GM18861 (cell line): ENCODE data around the gene HOXC9.

Source experiments
- ATAC-seq: cut with Tn5 transposase; IDR thresholded peaks from one replicate; pipeline ENCODE4 v1.9.1; 2021; ENCODE audit not compliant: unreplicated experiment

Gene HOXC9

DNA sequence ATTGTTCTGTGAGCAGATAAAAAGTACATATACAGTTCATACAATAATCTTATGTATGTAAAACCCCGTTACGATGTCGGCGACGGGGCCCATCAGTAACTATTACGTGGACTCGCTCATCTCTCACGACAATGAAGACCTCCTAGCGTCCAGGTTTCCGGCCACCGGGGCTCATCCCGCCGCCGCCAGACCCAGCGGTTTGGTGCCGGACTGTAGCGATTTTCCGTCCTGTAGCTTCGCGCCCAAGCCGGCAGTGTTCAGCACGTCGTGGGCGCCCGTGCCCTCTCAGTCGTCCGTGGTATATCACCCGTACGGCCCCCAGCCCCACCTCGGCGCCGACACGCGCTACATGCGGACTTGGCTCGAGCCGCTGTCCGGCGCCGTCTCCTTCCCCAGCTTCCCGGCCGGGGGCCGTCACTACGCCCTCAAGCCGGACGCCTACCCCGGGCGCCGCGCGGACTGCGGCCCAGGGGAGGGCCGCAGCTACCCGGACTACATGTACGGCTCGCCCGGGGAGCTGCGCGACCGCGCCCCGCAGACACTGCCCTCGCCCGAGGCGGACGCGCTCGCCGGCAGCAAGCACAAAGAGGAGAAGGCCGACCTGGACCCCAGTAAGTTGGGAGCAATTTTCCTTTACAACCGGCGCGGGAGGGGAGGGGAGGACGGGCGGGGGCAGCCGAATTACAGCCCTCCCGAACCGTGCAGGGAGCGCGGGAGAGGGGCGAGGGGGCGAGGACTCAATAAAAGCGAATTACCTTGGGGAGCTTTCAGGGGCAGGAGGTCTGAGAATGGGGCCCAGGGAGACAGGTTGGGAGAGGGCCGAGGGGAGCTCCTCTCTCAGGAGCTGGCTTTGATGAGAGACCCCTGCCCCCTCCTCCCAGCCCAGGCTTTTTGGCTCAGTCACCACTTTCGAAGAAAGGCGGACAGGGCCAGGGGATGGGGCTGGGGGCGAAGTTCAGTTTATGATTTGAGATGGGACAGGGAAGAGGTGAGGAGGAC, at the start of gene HOXC9:
Gene HOXC9 (plus strand): TSS at position 46 of the 999 bp plus-strand sequence. CDS start 28 bp downstream, at position 74.
- ATAC-seq, result no peak

DNA sequence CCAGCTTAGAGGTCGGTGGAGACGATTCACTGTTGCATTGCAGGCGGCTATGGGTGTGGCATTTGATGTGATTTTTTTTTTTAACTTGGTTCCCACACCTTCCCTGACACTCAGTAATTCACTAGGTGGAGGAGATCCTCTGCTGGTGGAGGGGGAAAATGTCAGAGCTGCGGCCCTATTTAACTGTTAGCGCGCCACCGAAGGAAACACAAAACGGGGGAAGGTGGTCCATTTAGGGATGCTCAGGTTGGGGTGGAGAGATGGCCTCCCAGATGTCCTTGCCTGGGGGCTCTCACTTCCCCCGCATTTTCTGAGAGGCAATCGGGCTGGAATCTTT, 49.6 kb upstream of the HOXC9 start:
- ATAC-seq, result no peak

DNA sequence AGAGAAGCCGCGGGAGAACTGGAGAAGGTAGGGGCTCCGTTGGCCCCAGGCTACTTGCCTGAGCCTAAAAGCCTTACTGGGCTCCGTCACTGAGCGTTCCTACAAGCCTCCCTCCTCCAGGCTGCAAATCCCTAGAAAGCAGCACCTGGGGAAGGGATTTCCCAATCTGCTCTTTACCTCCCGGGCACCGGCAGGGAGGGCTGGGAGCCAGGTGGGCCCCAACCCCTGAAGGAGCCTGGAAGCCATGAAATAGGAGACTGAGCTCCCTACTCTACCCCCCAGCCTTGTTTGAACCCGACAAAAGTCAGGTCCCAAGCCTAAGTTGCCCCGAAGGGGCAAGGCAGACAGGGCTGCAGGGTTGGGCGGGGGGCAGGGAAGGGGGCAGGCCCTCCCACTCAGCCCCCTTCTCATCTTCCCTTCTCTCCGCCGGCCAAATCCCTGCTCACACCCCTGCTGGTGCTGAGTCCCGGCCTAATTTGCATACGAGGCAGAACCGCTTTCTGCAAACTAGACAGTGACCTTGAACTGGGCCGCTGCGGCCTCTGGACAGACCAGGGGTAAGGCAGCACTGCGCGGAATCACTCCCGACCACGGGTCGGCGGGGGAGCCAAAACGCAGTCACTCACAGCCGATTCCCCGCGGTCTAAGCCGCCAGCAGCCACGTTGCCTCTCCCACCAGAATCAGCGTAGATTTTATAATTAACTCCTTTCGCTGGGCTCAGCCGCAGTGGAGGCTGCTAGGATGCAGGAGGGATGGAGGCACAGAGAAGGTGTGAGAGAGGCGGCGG, 49.0 kb upstream of the HOXC9 start:
- ATAC-seq, result no peak

DNA sequence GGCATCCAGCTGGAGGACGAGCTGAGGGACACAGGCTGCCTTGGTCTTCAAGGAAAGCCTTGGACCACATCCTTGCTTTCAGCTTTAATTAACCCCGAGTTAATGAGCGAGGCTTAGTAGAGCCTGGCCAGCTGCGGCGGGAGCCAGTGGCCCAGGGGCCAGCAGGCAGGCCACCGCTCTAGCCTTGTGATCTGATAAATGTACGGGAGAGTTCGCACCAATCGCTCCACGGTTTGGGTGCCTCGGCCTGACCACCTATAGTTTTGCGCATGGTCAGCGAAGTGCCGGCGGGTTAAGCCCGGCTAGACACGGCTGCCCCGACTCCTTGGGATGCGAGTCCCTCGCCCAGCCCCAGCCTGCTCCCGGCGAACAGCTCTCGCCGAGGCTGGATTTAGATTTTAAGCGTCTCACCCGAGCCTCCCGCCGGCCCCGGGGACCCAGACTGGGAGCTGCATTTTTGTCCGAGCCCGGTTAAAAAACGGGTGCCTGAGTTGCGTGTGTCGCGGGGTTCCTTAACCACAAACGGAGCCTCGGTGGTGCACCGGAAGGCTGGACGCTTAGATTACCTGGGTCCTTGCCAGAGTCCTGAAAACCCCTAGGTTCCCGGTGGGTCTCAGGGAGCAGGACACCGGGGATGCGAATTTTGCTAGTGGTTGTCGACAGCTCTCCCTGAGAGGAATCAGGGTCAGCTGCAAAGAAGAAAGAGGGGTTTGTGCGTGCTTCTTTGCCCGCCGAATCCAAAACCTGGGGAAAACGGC, 48.2 kb upstream of the HOXC9 start:
- no peak for ATAC-seq

DNA sequence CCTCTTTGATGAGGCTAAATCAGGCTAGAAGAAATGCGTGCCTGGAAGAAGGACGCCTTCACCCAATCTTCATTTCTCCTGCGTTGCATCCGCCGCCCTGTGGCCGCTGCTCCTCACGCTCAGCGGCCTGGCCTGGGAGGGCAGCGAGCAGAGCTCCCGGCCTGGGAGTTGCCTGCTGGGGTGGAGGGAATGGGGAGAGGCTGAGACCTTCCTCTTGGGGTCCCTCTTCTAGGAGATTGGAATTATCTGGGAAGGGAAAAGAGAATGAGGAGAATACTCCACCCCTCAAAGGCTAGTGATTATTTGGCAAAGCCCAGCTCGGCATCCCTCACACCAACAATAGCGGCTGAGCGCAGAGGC, 47.6 kb upstream of the HOXC9 start:
- ATAC-seq, result no peak

DNA sequence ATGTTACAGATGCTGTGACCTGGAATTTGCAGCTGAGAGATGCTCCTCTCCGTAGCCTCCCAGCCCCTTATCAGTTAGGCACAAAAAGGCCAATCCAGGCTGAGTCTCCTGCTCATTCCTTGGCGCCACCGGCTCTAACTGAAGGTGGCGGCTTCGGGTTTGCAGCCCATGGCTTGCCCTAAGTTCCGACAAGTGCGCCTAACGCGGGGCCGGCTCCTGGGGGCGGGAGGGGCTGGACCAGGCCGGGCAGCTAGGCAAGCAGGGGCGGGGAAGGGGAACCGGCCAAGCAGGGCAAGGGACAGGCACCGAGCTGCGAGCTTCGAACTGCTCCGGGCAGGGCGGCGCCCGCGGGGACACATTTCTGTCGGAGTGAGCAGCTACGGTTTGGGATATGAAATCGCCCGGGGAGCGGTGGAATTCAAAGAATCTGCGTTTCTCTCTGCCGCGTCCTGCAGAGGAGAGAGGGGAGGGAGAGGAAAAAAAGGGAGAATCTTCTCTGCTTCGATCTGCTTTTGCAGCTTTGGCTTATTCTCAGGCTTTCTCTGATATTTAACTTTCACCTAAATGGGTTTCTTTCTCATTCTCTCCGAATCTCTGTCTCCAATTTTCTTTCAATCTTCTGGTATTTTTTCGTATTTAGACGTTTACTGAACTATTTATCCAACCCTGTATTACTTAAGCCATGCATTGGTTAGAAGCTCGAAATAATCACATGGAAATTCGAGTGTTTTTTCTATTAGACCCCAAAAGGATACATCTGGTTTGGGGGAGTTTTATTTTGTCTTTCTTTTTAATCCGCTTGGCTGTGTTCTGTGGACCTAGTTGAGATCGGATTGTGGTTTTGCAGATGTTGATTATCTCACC, 46.9 kb upstream of the HOXC9 start:
- no peak for ATAC-seq

DNA sequence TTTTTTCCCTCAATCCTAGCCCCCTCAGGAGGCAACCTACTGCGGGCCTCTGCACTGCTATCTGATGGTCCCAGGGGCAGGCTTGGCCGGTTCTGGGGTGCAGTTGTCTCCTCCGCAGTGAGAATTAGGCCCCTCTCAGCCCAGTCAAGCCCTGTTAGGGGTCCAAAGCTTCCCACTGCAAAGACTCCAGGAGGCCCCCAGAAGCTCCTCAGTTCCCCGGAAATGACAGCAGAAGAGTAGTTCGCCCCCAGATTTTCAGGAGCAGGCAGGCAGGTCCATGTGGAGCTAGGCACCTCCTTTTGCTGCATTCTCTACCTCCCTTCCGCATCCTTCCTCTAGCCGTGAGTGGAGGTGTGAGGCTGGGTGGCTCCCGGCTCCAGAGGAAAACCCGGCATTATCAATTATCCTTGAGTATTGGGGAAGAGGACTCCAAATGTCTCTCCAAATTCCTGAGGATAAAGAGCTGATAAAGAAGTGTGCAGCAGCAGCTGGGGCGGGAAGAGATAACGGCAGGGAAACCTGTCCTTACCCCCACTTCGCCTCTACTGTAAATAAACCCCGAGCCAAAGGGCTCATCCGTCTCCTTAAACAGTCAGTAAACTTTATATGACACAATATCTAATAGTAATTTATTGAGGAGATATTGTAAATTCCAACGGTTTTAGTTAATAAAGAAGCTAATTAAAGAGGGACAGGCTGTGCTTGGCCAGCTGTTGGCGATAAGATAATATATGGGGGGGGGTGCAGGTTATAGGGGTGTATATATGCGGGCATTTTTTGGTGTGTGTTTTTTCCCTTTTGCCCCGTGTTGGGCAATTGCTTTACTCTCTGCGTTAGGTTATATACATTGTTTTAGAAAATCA, 45.9 kb upstream of the HOXC9 start:
- ATAC-seq, result no peak

DNA sequence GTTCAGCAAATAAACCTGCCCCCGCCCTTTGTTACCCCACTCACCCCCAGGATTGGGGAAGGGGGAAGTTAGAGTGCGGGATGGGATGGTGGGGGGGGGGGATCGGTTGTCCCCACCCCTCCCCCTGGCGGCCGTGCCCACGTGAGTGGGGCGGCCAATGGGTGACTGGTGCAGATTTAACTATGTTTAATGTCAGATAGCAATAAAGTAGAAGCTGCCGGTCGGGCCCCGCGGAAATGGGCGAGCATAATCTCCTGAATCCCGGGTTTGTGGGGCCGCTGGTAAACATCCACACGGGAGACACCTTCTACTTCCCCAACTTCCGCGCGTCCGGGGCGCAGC, 45.3 kb upstream of the HOXC9 start, which contains the start of gene HOXC12:
Gene HOXC12 (plus strand): TSS at position 210 of the 342 bp plus-strand sequence. CDS start 27 bp downstream, at position 237.
- no peak for ATAC-seq

DNA sequence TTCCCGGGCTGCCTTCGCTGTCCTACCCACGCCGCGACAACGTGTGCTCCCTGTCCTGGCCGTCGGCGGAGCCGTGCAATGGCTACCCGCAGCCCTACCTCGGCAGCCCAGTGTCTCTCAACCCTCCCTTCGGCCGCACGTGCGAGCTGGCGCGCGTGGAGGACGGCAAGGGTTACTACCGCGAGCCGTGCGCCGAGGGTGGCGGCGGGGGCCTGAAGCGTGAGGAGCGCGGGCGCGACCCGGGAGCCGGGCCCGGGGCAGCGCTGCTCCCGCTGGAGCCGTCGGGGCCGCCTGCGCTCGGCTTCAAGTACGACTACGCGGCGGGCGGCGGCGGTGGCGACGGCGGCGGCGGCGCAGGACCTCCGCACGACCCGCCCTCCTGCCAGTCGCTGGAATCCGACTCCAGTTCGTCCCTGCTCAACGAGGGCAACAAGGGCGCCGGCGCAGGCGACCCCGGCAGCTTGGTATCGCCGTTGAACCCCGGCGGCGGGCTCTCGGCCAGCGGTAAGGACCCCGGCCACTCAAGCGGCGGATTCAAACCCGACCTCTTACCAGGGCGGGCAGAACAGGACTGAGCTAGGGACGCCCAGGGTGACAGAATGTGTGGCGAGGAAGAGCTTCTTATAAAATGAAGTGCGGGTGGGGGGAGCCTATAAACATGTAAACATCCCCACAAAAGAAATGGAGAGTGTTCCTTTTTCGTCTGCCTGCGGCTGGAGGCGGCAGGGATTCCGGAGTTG, 44.8 kb upstream of the HOXC9 start:
- no peak for ATAC-seq

DNA sequence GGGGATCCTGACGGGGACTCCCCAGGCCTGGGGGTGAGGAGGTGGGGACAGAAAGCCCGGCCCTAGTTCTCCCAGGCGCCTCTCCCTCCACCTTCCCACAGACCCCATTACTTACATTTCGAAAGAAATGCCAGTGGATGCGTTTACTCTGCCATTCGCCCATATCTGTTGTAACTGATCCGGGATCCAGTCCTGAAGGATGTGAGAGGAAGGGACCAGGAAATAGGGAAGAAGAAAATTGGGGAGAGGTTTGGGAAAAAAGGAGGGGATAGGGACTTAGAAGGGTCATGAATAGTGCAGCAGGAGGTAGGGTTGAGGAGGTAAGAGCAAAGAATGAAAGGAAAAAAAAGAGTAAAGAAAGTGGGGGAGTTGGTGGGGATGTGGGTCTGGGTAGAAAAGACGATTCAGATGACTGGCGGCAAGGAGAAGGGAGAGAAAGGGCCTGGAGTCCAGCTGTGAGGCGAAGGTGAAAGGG, 44.1 kb upstream of the HOXC9 start:
- ATAC-seq, result no peak

DNA sequence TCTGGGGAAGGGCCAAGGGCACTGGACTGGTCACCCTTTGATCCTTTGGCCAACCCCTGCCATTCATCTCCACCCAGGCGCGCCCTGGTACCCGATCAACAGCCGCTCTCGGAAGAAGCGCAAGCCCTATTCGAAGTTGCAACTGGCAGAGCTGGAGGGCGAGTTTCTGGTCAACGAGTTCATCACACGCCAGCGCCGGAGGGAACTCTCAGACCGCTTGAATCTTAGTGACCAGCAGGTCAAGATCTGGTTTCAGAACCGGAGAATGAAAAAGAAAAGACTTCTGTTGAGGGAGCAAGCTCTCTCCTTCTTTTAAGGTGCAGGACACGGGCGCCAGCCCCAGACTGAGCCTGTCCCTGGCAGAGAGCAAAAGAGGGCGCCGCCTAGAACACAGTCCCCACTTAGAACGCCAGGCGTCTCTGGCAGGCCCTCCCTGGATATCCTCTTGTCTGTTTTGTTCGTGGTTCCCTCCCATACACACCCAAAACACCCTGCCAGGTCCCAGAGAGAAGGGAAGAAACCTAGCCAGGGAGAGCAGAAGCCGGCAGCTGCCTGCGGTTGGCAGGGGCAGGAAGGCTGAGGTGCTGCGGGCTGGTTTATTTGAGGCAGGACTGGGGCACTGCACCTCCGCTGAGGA, 43.6 kb upstream of the HOXC9 start:
- no peak for ATAC-seq

DNA sequence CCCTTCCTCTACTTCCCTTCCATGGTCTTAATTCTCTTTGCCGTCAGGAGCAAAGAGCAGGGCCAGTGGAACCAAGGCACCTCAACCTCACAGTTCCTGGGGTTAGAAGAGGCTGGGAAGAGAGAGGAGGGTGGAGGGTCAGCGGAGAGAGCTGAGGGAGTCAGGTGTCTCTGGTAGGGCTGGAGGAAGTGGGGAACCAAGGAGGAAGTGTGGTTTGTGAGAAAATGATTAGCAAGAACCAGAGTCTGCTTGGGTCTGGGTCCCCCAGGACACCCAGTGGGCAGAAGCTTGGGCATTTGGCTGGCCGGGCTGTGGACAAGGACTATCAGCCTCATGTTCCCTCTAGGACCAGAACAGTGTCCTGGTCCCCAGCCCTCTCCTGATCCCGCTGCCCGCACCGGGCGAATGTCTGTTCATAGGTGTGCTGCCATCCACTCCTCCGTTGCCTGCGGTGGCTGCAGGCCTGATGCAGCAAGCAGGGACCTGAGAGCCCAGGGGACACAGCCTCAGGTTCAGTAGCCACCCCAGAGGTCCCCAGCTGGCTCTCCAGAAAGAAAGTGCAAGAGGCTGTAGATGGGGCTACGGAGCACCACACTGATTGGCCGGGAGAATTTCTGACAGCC, 42.9 kb upstream of the HOXC9 start:
- no peak for ATAC-seq

DNA sequence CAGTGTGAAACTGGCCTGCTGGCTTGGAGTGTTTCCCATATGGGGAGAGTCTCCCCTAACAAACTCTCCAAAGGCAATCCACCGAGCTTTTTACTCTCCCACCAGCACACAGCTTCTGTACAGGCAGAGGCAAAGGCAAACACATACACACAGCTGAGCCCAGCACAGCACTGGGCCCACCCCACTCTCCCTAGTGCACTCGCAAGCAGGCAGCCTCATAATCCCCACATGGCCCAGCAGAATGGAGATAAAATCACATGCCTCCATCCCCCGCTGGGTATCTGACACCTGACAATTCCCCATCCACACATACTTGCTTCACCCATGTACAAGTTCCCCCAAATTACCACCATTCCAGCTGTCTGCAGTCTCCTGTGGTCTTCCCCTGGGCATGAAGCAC, 41.8 kb upstream of the HOXC9 start:
- ATAC-seq, result no peak

DNA sequence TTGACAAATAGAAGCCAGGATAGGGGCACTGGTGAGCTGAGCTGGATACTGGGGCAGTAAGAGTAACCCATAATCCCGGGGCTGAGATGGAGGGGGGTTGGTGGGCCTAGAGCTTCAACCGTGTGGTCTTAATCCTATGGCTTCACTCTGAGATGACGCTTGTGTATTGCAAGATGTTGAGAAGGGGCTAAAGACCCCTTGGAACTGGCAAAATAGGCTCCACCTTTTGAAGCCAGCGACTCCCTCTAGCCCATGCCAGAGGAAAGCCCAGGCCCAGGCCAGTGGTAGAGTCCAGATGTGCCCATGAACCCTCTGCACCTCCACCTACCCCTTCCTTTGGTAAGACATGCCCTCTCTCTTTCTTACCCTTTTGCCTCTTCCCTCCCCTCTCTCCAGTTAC, 40.6 kb upstream of the HOXC9 start:
- no peak for ATAC-seq

DNA sequence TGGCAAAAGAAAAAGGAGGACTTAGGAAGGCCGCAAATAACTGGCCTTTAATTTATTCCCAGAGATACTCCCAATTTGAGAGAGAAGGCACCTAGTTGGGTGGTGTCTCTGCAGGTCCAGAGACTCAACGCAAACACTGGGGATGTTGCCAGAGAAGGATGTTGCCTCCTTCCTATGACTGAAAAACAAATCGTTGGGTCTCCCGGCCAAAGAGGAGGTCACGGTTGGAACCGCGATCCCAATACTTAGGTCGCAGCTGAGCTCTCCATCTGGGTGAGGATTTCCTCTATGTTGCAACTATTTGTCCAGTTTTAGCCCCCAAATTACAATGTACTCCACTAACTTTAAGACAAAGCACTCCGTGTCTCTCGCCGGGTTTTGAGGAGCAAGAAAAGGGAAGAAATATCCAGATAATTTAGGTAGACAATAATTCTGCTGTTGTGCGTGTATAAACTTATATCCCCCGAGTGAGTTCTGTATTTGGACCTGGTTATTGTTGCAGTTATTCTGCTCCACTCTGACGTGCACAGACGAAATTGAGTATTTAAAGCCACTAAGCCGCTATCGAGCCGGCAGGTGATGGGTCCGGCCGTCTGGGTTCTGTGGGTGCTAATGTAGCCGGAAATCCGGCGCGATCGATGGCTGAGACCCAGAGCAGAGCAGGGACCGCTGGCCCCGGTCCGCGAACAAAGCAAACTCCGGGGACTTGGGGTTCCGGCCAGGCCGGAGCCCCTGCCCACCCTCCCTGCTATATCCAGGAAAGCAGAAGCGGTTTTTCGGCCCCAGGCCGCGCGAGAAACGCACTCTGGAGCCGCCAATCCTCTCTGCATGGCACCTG, 39.6 kb upstream of the HOXC9 start:
- no peak for ATAC-seq

DNA sequence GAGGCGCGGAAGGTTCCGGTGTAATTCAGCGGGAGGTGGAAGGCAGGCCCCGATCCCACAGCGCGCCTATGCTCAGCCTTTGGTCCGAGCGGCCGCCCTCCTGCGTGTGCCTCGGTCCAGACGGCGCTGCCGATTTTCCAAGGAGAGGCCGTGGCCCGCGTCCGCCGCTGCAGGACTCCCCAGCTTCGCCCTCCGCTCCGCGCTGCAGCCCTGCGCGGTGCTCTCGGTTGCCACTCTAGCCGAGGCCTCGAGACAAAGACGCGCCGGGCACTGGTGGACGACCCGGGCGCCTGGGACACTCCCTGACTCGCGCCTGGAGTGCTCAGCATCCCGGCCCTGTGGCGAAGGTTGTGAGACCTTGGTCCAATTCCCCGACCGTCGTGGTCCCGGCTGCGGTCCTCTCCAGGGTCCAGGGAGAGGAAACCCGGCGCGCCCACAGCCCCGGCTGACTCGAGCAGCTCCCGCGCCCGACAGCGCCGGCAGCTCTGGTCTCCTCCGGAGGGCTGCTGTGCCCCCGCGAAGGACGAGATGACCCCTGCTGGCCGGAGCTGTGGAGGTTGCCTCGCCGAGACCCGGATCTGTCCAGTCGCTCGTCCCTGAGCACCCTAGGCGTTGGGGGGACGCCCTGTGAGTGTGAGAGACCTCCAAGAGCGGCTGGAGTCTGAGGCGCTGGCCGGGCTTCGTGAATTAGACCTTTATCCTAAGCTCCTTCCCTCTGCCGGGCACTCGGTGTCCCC, 38.8 kb upstream of the HOXC9 start:
- ATAC-seq, result no peak
